NAMALWA (cell line): Measurements from ENCODE around the gene GPR50.

ENCODE experiments used
- DNase-seq: peaks from one replicate; pipeline ENCODE4 v3.0.0-alpha.2; 2015; ENCODE audit warnings: low spot score

GPR50 gene

DNA sequence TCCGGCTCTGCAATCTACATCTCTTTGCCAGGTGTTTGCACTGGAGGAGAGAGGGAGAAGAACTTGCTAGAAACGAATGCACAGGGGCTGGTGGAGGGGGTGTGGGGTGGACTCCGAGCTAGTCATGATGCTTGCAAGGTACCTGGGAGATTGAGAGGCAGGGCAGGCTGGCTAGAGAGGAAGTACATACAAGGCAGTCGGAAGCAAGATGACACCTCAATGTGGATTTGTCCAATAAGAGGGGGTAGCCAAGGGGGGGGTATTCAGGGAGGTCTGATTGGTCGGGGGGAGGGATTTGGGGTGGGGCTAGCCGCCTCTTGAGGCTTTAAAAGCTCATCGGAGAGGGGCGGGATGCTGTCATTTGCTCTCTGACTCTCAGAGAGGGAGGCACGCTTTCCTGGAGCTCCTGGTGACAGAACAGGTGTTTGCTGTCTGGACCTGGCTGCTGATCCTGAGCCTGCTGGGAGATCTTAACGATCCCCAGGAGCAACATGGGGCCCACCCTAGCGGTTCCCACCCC is at the start of gene GPR50:
GPR50 (plus strand) TSS at position 354 of the 520 bp plus-strand sequence; CDS start at position 492, 138 bp downstream.
- DNase-seq, result no peak

DNA sequence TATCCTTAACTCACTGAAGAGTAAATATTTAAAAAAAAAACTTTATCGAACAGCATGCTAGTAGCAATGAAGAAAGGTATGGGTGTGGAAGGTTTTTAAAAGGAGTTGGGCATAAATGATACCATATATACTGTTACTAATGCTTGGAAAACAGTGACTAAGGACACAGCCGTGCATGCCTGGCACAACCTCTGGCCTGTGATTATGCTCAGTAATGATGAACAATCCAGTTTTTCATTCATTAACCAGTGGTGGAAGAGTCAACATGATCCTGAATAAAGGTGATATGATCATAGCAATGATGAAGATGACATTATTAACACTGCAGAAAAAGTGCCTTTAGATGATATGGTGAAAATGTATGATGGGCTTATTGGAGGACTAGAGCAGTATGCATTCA is 43.9 kb upstream of the GPR50 start:
- DNase-seq, result no peak

DNA sequence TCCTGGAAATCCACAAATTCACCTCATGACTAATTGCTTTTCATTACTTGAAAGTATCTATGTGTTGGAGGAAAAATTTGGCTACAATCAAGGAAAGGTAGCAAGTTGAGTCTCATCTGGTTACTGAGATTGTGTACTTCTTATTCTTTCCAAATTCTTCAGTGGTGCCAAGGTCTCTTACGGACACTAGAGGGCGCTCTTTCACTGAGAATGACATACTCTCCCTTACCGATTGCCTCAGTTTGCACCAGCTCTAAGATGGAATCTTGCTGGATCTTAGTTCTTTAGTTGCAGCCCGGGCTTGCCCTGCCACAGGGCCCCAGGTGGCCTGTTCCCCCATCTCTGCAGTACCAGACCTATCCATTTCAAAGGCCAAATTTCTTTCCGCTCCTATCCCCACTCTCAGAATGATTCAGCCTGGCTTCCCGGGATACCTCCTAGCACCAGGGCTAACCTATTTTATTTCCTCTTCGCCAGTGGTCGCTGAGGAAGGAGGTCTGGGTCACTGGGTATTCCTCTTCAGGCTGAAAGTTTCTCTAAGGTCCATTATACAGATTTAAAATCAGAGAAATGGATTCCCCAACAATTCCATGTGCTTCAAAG is 24.6 kb upstream of the GPR50 start:
- DNase-seq, result peak; percentile 54

DNA sequence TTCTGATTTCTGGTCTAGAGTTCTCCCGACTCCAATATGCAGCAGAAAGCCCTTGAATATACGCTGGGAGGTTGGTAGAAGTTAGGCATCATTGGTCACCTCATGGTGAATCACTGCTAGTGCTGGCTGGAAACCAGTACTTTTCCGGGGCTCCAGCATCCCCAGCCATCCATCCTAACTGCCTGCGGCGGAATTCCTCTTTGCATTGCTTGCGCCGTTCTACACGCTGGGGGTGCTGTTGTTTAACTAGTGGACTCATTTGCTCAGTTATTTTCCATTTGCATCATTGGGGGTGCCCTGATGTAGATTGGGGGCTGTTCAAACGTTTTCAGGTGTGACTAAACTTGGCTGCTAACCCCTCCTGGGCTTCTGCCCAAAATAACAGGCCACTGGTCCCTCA is 23.3 kb upstream of the GPR50 start:
- DNase-seq, result no peak

DNA sequence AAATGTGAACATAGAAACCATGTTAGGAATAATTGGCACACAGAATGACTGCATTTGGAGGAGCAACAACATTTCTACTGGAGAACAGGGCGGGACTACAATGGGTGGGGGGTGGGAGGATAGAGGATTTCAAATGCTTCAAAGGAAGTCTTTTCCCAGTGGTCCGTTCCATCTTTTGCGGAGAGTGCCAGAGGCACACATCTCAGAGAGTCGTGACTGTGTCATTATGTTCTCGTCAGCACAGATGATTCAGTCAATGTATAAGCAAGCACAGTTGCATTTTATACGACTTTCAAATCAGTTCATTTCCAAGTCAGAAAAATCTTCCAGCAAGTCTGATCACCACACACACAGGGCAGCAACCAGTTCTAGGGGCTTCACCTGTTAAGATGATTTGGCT is 22.7 kb upstream of the GPR50 start:
- no peak for DNase-seq

DNA sequence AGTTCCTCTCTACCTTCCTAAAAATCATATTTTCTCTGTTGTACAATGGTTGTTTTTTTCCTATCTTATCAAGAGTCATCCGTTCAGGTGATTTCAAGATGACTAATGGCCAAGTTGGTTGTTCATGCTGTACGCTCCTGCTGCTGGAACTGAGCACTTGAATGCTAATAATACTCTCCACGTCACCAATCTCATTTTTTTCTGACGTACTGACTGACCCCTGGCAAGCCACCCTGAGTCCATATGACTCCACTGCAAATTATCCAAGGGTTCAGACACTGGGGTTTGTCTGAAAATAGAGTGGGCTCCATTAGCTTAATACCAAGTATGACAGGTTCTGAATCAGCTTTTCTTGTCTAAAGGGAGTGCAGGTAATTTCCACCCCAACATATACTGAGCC is 21.1 kb upstream of the GPR50 start:
- DNase-seq, result no peak

DNA sequence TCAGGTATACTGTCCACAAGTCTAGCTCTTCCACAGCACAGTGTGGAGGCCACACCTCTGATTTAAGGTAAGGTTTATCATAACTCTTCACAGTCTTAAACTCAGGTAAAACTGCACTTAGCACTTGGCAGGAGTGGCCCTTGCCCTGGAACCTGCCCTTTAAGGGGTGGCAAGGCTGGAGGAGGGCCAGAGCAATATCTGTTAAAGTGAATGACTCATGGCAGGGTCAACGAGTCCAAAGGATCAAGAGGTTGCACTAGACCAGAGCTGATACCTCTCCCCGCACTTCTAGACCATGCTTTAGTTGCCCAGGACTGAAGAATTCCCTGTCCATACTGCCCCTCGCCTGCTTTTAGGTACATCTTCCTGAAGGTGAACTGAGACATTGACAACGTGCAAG is 14.7 kb upstream of the GPR50 start:
- no peak for DNase-seq

DNA sequence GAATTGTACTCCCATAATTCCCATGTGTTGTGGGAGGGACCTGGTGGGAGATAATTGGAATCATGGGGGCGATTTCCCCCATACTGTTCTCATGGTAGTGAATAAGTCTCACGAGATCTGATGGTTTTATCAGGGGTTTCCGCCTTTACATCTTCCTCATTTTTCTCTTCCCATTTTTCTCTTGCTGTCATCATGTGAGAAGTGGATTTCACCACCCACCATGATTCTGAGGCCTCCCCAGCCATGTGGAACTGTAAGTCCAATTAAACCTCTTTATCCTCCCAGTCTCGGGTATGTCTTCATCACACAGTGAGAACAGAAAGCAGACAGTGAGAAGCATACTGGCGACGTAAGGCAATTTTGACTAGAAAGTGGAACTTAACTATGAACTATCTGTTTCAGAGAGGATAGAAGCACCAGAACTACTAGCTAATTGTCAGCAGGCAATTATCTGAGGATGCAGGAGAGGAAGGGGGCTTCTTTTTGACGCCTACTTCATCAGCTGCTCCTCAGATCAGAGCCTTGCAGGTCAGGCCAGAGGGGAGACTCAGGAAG is 8.5 kb upstream of the GPR50 start:
- no peak for DNase-seq

DNA sequence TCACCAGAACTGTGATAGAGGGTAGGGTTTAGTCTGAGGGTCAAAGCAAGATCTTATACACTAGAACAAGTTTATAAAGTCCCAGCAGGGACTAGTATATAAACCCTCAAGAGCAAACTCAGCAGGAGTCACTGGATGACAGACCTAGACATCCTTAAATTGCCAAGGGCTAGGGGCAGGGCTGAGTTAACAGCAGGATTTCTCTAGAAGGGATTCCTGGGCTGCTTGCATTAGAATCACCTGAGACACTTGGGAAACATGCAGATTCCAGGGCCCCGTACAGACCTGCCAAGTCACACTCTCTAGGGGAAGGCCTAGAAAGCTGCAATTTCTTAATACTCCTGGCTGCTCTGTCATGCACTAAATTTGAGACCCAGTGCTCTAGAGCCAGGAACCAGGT is 6.6 kb upstream of the GPR50 start:
- no peak for DNase-seq

DNA sequence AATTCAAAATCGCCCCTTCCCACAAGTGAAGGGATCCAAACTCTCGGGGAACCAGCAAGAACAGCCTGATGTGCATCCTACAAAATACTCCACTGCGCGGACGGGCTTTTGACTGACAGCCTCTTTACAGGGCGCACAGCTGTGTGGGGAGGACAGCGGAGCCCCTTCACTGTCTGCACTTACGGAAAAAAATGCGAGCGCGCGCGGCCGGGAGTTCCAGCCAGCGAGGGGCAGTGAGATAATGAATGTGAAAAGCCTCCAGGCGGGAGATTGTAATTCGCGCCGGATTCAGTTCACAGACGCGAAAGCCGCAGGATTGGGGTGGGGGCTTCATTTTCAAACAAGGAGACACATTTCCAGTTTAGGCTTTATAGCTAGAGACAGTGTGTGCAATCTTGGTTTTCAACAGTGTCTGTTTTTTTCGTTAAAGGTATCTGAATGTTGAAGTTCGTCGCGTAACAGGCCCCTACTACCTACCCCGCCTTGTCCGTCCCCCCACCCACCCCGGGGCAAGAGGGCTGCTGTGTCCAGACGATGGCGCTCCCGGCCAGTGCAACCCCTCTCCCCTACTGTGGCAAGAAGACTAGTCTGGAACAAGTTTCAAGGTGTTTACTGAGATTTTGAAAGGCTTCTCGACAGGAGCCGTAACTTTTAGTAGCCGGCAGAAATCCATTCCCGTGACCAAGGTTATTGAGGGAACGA is 1.7 kb upstream of the GPR50 start:
- no peak for DNase-seq

DNA sequence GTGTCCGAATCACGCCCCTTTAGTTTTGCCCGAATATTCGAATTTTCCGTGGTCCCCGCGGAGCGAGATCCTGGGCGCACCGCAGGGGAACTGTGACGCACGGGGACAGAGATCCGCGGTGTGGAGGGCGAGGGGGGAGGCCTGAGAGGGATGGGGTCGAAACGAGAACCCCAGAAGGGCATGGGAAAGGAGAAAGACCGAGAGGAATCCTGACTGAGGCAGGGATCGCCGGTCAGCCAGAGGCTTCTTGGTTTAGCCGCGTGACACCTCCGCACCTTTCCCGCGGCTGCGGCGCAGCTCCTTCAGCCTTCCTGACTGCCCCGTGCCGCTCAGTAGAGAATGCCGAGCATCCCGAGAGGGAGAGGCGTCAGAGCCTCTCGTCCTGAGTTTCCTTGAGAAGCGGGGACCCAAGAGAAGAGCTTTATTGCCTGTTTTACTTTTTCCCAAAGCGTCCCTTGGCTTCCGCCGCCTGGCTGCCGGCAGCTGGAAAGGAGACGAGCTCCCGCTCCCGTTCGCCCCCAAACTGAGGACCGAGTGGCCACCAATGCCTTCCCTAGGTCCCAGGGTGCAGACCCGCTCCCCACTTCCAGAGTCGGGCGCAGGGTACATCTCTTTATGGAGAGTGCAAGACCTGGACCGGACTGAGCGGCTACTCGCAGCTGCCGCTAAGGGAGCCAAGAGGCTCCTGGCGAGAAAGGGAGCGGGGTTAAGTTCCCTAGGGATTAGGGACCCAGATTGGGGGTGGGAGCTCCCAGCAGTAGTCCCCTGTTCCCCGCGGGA is 911 bp upstream of the GPR50 start:
- no peak for DNase-seq

DNA sequence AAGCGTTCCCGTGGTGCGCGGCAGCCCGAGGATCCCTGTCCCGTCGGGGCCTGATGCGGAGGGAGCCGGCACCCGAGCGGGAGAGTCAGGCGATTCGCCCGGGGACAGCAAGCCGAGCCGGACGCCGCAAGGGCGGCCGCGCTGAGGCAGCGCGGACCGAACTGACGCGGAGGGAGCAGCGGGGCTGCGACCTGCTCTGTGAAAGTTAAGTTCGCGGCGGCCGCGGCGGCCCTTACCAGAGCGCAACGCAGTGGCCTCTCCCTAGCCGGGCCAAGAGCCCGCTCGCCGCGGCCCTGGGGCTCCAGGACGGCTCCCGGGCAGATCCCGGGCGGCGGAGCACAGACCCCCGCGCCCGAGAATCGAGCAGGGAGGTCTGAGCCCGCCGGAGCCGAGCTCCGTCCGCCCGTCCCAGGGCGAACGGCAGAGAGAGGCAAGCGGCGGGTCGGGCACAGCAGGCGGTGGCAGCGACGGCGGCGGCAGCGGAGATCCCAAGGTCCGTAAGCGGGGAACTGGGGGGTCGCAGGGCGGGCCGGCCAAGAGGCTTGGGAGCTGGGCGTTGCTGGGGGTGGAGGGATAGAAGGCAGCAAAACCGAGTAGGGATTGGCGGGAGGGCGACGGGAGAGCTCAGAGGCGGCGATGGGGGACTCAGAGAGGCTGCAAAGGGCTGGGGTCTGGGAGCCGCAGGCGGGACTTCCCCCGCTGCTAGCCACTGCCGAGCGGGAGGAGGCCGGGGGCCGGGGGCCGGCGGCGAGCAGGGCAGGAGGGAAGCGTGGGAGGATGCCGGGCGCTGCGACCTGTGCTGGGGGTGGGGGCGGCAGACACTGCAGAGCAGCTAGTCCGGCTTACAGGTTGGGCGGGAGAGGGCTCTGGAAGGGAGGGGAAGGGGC is 1.0 kb downstream of the GPR50 start:
- no peak for DNase-seq

DNA sequence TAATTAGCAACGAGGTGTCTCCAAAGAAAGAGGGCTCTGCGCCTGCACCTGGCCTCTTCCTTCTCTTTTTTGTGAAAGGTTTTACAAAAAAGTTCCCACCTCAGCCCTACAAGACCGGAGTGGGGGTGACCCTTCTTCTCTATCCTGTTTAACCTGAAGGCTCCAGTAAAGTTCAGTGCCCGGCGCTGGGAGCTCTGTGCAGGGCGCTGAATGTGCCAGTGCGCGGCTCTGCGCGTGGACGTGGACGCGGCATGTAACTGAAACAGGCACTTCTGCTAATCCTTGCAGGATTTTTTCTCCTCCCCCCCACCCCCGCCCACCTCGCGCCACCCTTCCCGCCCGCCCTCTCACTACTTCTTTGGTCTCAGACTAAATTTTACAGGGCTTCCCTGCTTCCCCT is 2.4 kb downstream of the GPR50 start:
- no peak for DNase-seq

DNA sequence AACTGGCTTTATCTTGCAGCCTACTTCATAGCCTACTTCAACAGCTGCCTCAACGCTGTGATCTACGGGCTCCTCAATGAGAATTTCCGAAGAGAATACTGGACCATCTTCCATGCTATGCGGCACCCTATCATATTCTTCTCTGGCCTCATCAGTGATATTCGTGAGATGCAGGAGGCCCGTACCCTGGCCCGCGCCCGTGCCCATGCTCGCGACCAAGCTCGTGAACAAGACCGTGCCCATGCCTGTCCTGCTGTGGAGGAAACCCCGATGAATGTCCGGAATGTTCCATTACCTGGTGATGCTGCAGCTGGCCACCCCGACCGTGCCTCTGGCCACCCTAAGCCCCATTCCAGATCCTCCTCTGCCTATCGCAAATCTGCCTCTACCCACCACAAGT is 4.0 kb downstream of the GPR50 start:
- DNase-seq, result no peak

DNA sequence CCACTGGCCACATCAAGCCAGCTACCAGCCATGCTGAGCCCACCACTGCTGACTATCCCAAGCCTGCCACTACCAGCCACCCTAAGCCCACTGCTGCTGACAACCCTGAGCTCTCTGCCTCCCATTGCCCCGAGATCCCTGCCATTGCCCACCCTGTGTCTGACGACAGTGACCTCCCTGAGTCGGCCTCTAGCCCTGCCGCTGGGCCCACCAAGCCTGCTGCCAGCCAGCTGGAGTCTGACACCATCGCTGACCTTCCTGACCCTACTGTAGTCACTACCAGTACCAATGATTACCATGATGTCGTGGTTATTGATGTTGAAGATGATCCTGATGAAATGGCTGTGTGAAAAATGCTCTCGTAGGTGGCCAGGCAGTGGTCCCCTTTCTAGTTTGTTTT is 4.7 kb downstream of the GPR50 start:
- no peak for DNase-seq

DNA sequence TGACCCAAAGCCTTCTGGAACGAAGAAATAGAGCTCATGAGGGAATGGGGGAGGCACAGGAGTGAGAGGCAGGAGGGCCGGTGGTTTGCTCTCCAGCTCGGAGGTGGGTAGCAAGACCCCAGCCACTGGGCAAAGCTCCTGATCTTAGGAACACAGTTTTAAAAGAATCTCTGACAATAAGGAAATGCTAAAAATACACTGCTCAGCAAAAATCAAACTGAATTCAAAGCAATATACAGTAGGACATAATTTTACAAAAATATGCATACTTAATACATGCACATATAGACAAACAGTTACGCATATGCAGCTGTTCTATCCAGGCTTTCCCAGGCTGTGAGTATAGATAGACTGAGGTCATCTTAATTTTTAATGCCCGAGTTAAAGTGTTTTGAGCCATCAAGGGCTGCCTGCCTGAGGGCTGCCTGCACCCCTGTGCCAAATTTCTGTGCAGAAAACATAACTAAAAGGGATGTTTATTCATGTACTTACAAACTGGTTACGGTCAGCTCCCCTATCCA is 6.9 kb downstream of the GPR50 start:
- no peak for DNase-seq

DNA sequence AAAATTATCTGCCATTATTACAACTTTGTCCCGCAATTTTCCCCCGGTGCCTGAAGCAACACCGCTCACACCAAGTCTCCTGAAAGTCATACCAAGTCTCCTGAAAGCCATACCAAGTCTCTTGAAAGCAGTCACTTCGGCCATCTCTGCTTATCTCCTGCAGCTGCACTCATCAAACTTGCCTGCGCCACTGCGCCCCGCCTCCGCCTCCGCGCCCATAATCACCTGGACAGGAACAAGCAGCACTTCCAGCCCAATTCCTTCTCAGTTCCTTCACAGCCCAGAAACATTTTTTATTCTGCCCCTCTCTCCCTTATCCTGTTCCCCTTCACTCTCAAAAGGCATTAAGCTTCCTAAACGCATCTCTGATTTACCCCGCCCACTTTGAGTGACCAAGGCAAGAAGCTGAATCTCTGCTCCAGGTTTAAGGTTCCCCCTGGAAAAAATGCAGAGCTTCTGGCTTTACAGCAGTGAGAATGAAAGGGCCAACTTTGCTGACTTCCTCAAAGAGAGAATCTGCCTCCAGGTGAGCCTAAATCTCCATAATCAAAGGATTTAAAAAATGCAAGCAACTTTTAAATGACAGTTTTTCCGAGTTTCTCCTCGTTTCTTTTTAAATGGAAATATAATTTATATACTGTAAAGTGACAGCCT is 7.7 kb downstream of the GPR50 start:
- DNase-seq, result no peak

DNA sequence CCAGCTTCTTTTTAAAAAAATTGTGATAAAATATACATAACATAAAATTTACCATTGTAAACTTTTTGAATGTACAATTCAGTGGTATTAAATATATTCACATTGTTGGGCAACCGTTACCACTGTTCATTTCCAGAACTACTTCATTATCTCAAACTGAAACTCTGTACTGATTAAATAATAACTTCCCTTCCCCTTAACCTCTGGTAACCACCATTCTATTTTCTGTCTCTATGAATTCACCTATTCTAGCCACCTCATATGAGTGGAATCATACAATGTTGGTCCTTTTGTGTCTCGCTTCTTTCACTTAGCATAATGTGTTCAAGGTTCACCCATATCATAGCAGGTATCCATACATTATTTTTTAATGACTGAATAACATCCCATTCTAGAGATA is 8.3 kb downstream of the GPR50 start:
- DNase-seq, result no peak

DNA sequence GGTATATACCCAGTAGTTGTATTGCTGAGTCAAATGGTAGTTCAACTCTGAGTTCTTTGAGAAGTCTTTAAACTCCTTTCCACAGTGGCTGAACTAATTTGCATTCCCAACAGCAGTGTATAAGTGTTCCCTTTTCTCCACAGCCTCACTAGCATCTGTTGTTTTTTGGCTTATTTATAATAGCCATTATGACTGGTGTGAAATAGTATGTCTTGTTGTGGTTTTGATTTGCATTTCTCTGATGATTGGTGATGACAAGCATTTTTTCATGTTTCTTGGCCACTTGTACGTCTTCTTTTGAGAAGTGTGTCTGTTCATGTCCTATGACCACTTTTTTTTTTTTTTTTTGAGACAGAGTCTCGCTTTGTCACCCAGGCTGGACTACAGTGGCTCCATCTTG is 30.5 kb downstream of the GPR50 start:
- DNase-seq, result no peak

DNA sequence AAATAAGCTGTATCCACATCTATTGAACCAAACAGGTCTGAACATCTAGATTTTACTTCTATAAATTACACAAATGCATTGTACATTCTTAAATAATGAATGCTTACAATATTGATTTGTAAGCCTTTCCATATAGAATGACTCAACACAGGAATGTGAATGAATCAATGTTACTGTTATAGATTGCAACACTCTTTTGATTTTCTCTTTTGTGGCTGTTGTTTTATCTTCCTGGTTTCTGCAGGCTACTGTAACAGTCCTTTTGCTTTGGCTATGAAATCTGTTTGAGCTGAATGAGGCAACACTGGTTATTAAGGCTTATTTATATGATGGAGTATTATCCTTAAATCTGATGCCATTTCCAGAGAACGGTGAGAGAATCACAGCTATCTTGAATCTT is 49.5 kb downstream of the GPR50 start:
- DNase-seq, result no peak

DNA sequence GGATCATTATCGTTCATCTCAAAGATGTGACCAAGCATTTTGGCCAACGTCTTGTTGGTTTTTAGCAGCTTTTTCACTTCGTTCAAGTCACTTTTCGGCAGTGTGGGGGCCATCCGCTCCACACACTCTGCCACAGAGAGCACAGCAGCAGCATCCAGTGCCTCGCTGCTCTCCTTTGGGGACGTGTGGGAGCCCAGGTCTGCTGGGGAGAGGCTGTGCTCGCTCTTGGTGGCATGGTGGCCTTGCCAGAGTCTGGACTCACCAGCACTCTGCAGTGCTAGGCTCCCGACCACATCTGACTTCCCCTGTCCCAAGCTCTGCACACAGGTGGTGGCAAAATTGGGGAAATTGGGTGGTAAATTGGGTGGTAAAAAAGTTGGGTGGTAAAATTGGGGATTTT is 50.6 kb downstream of the GPR50 start:
- DNase-seq, result no peak
